ENCODE data around the gene BIRC7.
"Not testable (repeated sequence)": the region's sequence is repeated elsewhere in the genome, so short reads cannot be mapped to it uniquely, and the experiment has no call there.

Gene BIRC7

DNA sequence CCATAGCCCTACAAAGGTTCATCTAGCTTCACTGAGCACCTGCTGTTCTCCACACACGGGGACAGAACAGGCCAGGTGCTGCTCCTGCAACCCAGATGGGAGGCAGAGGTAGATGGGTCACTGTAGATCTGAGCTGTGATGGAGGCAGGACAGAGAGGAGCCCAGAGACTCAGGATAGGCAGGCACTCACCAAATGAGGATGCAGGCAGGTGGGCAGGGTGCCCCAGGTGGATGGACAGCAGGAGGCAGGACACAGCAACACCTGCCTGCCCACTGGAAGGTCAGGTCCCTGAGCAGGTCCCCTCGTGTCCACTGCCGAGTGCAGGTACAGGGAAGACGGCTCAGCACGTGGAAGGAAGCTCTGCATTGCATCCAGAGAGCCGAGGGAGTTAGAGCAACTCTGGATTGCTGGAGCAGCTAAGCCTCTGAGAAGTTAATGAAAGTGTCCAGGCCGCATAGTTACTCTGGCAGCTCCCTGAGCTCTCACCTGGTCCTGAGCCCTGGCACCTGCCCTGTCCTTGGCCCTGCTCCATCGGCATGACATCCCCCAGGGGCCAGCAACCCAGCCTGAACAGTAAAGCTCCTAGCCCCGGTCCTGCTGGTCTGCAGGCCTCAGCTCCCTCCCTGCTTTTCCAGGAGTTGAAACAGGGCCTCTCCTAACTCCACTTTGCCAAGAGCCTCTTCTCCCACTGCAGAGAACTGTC is 14.9 kb upstream of the BIRC7 start:
- Histone ChIP-seq H3K36me3 (ENCODE audit: insufficient read depth, low read length) (no peaks in the 10 kb centered on the region), H3K27me3 (ENCODE audit: control insufficient read depth in 1 of 2, insufficient read depth in 2 of 2, low read length in 2 of 2) (no peaks in the 10 kb centered on the region), H3K4me1 (ENCODE audit: insufficient read depth, low read length) (peaks cover 23% of the 10 kb centered on the region), H3K4me3 (ENCODE audit: low read depth in 1 of 2, low read length in 2 of 2) (no peak overlapping the region), H3K9me3 (ENCODE audit: low read length) (no peaks in the 10 kb centered on the region), H3K27ac (ENCODE audit: low read depth, low read length) (no peak overlapping the region), H3K9ac (ENCODE audit: low read length) (no peak overlapping the region)

DNA sequence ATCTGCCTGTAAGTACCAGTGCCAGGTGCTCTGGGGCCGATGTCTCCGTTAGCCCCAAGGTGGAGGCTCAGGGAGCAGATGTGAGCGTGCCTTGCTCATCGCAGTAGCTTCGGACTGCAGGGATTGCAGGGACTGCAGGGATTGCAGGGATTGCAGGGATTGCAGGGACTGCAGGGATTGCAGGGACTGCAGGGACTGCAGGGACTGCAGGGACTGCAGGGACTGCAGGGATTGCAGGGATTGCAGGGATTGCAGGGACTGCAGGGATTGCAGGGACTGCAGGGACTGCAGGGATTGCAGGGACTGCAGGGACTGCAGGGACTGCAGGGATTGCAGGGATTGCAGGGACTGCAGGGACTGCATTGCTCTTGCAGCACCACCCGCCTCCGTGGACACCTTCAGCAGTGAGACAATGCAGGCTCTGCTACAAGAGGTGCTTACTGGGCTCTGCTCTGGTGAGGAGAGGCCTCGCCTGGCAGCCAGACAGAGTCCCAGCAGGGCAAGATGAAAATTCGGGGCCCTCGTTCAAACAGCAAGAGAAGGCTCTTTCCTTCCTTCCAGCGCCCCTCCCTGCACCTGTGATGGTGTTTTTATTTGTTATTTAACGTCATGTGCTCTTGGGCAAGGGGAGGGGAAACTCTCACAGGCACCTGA is 14.2 kb upstream of the BIRC7 start:
- not testable (repeated sequence) for H3K36me3 ChIP-seq (ENCODE audit: insufficient read depth, low read length); H3K4me3 ChIP-seq (ENCODE audit: low read depth in 1 of 2, low read length in 2 of 2); H3K9ac ChIP-seq (ENCODE audit: low read length); H3K9me3 ChIP-seq (ENCODE audit: low read length); H3K27ac ChIP-seq (ENCODE audit: low read depth, low read length); H3K27me3 ChIP-seq (ENCODE audit: control insufficient read depth in 1 of 2, insufficient read depth in 2 of 2, low read length in 2 of 2)
- H3K4me1 ChIP-seq (ENCODE audit: insufficient read depth, low read length): peaks cover 22% of the 10 kb centered on the region

DNA sequence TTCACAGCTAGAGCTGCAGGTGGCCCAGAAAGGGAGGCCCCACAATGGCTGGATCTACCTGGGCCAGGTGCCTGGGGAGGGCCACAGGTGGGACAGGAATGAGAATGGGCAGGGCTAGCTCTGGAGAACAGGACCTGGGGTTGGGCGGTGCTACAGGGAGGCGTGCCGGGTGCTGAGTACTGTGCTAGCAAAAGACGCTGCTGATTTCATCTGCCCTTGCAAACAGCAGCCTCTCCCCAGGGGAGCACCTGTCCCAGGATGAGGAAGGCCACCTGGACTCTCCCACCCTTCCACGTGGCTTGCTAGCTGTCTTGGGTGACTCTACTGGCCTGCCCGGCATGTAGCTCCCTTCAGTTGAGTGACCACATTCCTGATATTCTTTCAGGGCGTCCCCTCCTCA is 13.2 kb upstream of the BIRC7 start:
- Histone ChIP-seq H3K9me3 (ENCODE audit: low read length) (no peaks in the 10 kb centered on the region), H3K27me3 (ENCODE audit: control insufficient read depth in 1 of 2, insufficient read depth in 2 of 2, low read length in 2 of 2) (no peaks in the 10 kb centered on the region), H3K4me1 (ENCODE audit: insufficient read depth, low read length) (peaks cover 18% of the 10 kb centered on the region), H3K36me3 (ENCODE audit: insufficient read depth, low read length) (no peaks in the 10 kb centered on the region), H3K9ac (ENCODE audit: low read length) (no peak overlapping the region), H3K4me3 (ENCODE audit: low read depth in 1 of 2, low read length in 2 of 2) (no peak overlapping the region), H3K27ac (ENCODE audit: low read depth, low read length) (no peak overlapping the region)

DNA sequence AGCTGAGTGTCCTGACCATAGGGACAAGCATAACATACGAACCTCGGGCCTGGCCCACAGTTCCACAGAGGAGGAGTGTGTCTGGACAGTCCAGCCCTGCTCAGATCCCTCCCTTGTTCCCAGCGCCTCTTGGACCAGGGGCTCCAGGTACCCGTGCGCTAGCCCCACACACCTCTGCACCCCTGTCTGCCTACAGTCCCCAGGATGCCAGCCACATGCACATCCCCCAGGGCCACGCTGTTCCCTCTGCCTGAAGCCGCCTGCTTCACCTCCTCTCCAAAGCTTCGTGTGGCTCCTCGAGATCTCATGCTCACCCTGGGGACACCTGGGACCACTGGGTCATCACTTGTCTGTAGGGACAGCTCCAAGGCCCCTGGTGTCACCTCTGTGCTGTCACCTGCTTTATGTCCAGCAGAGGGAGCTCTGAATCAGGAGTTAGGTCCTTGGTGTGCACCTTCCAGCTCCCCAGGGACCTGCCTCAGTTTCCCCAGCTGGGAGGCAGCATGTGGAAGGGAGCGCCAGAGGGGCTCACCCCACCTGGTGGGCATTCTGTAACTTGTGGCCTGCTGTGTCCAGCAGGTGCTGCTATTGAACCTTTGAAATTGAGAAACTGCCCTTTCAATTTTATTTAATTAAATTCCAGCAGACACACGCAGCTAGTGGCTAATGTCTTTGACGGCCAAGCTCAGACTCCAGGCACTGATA is 12.4 kb upstream of the BIRC7 start:
- Histone ChIP-seq H3K9me3 (ENCODE audit: low read length) (no peaks in the 10 kb centered on the region), H3K4me1 (ENCODE audit: insufficient read depth, low read length) (peaks cover 18% of the 10 kb centered on the region), H3K27ac (ENCODE audit: low read depth, low read length) (no peak overlapping the region), H3K27me3 (ENCODE audit: control insufficient read depth in 1 of 2, insufficient read depth in 2 of 2, low read length in 2 of 2) (no peaks in the 10 kb centered on the region), H3K36me3 (ENCODE audit: insufficient read depth, low read length) (no peaks in the 10 kb centered on the region), H3K4me3 (ENCODE audit: low read depth in 1 of 2, low read length in 2 of 2) (no peak overlapping the region), H3K9ac (ENCODE audit: low read length) (no peak overlapping the region)

DNA sequence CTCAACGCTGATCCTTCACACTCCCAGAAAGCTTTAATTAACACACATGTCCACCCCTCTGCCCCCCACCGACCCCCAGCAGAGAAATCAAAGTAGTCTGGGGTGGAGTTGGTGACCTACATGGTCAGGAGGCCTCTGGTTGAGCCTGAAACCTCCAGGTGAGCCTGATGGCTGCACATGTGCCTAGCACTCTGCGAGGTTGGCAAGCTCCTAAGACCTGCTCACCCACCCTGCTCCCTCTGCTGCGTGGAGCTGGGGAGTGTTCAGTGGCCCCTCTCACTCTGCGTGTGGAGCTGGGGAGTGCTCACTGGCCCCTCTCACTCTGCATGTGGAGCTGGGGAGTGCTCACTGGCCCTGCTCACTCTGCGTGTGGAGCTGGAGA is 11.9 kb upstream of the BIRC7 start:
- Histone ChIP-seq H3K4me1 (ENCODE audit: insufficient read depth, low read length) (peaks cover 18% of the 10 kb centered on the region), H3K9me3 (ENCODE audit: low read length) (no peaks in the 10 kb centered on the region), H3K36me3 (ENCODE audit: insufficient read depth, low read length) (no peaks in the 10 kb centered on the region), H3K4me3 (ENCODE audit: low read depth in 1 of 2, low read length in 2 of 2) (no peak overlapping the region), H3K27me3 (ENCODE audit: control insufficient read depth in 1 of 2, insufficient read depth in 2 of 2, low read length in 2 of 2) (no peaks in the 10 kb centered on the region), H3K9ac (ENCODE audit: low read length) (no peak overlapping the region), H3K27ac (ENCODE audit: low read depth, low read length) (no peak overlapping the region)

DNA sequence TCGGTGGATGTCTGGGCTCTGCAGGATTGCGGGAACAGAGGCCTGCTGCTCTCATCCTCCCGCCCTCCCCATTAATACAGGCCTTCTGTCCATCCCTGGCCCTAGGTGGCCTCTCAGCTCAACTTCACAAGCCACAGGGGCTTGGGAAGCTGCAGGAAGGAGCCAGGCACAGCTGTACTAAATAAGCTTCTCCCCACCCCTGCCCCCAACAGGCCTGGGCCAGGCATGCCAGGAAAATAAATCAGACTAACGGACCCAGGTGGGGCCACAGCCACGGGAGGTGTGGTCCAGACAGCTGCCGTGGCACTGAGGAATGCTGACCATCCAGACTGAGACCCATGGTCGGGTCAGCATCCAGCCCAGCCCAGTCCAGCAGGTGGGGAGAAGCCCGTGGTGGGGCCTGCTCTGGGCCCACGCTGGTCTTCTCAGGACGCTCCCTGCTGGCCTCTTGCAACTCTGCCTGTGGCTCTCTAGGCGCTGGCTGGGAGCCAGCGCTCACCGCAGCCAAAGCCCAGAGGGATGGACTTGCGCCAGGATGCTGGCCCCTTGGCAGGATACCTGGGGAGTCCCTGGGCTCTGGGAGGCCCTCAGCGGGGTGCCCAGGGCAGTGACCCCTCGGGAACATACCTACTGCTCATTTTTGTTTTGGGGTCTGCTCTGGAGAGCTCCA is 11.2 kb upstream of the BIRC7 start:
- no peak overlapping the region for H3K9ac ChIP-seq (ENCODE audit: low read length)
- H3K36me3 ChIP-seq (ENCODE audit: insufficient read depth, low read length): no peaks in the 10 kb centered on the region
- H3K27ac ChIP-seq (ENCODE audit: low read depth, low read length): no peak overlapping the region
- H3K9me3 ChIP-seq (ENCODE audit: low read length): no peaks in the 10 kb centered on the region
- H3K4me1 ChIP-seq (ENCODE audit: insufficient read depth, low read length): peaks cover 18% of the 10 kb centered on the region
- no peak overlapping the region for H3K4me3 ChIP-seq (ENCODE audit: low read depth in 1 of 2, low read length in 2 of 2)
- H3K27me3 ChIP-seq (ENCODE audit: control insufficient read depth in 1 of 2, insufficient read depth in 2 of 2, low read length in 2 of 2): no peaks in the 10 kb centered on the region

DNA sequence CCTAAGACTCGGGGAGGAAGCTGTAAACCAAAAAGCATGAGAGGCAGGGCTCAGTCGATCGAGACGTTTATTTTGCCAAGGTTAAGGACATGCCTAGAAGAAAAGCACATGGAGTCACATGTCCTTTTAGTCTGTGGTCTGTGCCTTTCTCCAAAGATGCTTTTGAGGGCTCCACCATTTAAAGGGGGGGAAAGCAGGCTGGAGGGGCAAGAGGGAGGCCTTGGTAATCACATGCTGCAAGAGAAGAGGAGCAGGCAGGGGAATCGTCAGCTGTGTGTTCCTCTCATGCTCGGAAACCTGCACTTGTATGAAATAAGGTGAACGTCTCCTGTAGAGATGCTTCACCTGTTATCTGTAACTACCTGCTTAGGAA is 10.6 kb upstream of the BIRC7 start:
- no peaks in the 10 kb centered on the region for H3K27me3 ChIP-seq (ENCODE audit: control insufficient read depth in 1 of 2, insufficient read depth in 2 of 2, low read length in 2 of 2)
- H3K9me3 ChIP-seq (ENCODE audit: low read length): no peaks in the 10 kb centered on the region
- H3K9ac ChIP-seq (ENCODE audit: low read length): no peak overlapping the region
- peaks cover 18% of the 10 kb centered on the region for H3K4me1 ChIP-seq (ENCODE audit: insufficient read depth, low read length)
- no peak overlapping the region for H3K4me3 ChIP-seq (ENCODE audit: low read depth in 1 of 2, low read length in 2 of 2)
- H3K27ac ChIP-seq (ENCODE audit: low read depth, low read length): no peak overlapping the region
- H3K36me3 ChIP-seq (ENCODE audit: insufficient read depth, low read length): no peaks in the 10 kb centered on the region

DNA sequence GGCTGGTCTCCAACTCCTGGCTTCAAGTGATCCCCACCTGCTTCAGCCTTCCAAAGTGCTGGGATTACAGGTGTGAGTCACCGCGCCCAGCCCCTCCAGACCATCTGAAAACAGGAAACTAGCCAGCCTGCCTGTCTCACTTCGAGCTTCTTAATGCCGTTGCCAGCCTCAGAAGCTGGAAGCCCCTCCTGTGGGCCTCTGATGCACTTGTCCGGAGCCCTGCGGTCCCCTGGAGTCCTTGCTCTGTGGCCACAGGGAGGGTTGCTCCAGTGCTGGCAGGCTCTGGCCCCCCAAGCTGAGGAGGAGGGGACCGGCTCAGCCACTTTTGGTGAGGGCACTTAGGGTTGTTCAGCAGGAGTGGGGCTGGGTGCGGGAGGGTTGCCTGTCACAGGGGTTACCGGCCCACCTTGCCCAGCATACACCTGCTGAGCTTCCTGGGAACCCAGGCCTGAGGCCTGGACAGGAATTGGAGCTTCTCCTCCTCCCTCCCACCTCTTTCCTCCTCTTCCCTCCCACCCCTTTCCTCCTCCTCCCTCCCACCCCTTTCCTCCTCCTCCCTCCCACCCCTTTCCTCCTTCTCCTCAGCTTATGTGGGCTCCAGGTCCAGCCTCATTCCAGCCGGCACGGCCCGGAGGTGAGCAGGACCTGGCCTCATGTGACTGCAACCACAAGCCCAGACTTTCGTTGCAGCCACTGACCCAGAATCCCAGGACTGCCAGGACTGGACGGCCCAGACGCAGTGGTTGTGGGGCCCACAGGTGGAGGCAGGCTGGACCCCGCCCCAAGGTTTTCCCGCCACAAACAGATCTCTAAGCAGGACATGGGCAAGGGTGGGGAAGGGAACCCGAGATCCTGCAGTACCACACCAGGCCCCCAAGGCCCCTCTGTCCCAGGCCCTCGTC is 9.4 kb upstream of the BIRC7 start:
- H3K9ac ChIP-seq (ENCODE audit: low read length): no peak overlapping the region
- H3K27me3 ChIP-seq (ENCODE audit: control insufficient read depth in 1 of 2, insufficient read depth in 2 of 2, low read length in 2 of 2): no peaks in the 10 kb centered on the region
- H3K4me1 ChIP-seq (ENCODE audit: insufficient read depth, low read length): peaks cover 23% of the 10 kb centered on the region
- no peaks in the 10 kb centered on the region for H3K36me3 ChIP-seq (ENCODE audit: insufficient read depth, low read length)
- H3K9me3 ChIP-seq (ENCODE audit: low read length): no peaks in the 10 kb centered on the region
- H3K27ac ChIP-seq (ENCODE audit: low read depth, low read length): no peak overlapping the region
- H3K4me3 ChIP-seq (ENCODE audit: low read depth in 1 of 2, low read length in 2 of 2): no peak overlapping the region

DNA sequence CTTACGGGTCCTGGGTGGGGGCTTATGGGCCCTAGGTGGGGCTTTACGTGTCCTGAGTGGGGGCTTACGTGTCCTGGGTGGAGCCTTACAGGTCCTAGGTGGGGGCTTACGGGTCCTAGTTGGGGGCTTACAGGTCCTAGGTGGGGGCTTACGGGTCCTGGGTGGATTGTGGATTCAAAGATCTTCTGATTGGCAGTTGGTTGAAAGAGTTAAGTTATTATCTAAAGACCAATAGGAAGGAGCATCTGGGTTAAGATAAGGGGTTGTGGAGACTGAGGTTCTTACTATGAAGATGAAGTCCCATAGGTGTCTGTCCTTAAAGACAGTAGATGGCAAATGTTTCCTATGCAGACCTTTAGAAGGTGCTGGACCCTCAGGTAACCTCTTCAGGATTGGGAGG is 8.4 kb upstream of the BIRC7 start:
- H3K9me3 ChIP-seq (ENCODE audit: low read length): no peaks in the 10 kb centered on the region
- H3K4me3 ChIP-seq (ENCODE audit: low read depth in 1 of 2, low read length in 2 of 2): no peak overlapping the region
- peaks cover 23% of the 10 kb centered on the region for H3K4me1 ChIP-seq (ENCODE audit: insufficient read depth, low read length)
- H3K27ac ChIP-seq (ENCODE audit: low read depth, low read length): no peak overlapping the region
- H3K36me3 ChIP-seq (ENCODE audit: insufficient read depth, low read length): no peaks in the 10 kb centered on the region
- H3K9ac ChIP-seq (ENCODE audit: low read length): no peak overlapping the region
- H3K27me3 ChIP-seq (ENCODE audit: control insufficient read depth in 1 of 2, insufficient read depth in 2 of 2, low read length in 2 of 2): no peaks in the 10 kb centered on the region

DNA sequence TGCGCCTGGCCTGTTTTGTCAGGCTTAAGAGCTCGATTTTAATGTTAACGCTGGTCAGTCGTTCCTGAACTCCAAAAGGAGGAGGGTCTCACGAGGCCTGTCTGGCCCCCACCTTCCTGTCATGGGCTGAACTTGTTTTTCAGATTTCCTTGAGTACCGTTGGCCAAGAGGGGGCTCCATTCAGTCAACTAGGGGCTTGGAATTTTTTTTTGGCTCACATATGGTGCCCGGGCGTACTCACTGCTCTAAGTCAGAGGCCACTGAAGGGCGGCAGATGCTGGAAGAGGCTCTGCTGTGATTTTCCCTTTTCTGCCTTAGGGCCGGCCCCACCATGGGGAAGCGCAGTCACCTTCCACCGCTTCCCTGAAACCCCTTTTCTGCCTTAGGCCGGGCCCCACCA is 6.9 kb upstream of the BIRC7 start:
- peaks cover 0 to 4% of the 10 kb centered on the region in 2 donors for H3K27me3 ChIP-seq (ENCODE audit: control insufficient read depth in 1 of 2, insufficient read depth in 2 of 2, low read length in 2 of 2)

DNA sequence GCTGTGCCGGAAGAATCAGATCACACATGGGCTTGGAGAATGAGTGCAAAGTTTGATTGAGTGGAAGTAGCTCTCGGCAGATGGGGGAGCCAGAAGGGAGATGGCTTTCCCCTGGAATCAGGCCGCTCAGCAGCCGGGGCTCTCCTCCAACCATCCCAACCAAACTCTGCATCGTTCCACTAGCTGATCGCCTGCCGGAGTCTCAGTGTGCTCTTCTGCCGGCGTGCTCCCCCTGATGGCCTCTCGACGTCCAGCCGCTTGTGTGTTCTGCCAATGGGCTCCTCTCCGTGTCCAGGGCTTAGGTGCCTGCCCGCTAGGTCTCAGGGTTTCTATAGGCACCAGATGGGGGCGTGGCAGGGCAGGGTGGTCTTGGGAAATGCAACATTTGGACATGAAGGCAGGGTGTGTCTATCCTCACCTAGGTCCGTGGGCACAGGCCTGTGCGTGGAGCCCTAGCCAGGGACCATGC is 4.9 kb upstream of the BIRC7 start:
- no peak overlapping the region for H3K4me3 ChIP-seq (ENCODE audit: low read depth in 1 of 2, low read length in 2 of 2)
- H3K27me3 ChIP-seq (ENCODE audit: control insufficient read depth in 1 of 2, insufficient read depth in 2 of 2, low read length in 2 of 2): peaks cover 0 to 15% of the 10 kb centered on the region in 2 donors
- no peak overlapping the region for H3K27ac ChIP-seq (ENCODE audit: low read depth, low read length)
- no peaks in the 10 kb centered on the region for H3K36me3 ChIP-seq (ENCODE audit: insufficient read depth, low read length)
- H3K9ac ChIP-seq (ENCODE audit: low read length): no peak overlapping the region
- no peaks in the 10 kb centered on the region for H3K9me3 ChIP-seq (ENCODE audit: low read length)
- H3K4me1 ChIP-seq (ENCODE audit: insufficient read depth, low read length): peaks cover 5% of the 10 kb centered on the region

More for the DNA sequence above, 6.9 kb upstream of the BIRC7 start:
- Histone ChIP-seq H3K4me3 (ENCODE audit: low read depth in 1 of 2, low read length in 2 of 2) (no peak overlapping the region), H3K36me3 (ENCODE audit: insufficient read depth, low read length) (no peaks in the 10 kb centered on the region), H3K27ac (ENCODE audit: low read depth, low read length) (no peak overlapping the region), H3K9me3 (ENCODE audit: low read length) (no peaks in the 10 kb centered on the region), H3K4me1 (ENCODE audit: insufficient read depth, low read length) (peaks cover 19% of the 10 kb centered on the region), H3K9ac (ENCODE audit: low read length) (no peak overlapping the region)
